ENCODE measurements around the gene PSMD6.

The PSMD6 gene

DNA sequence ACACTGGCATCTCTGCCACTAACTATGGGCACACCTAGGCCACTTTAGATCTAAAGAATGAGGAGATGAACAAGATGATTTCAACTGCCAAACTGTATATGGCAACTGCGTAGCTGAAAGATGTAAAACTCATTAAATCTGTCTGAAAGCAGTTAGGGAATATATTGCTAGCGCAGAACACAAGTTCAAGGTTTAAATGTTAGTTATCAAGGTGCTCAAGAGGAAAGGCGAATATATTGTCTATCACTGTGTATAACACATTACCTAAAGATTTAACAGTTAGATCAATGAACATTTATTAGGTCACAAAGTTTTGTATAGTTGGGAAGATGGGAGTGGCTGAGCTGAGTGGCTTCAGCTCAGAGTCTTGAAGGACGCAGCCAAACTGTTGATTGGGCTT is 33.9 kb upstream of the PSMD6 start:
- no peak overlapping the region for H3K4me3 ChIP-seq (replicated peaks; ENCODE audit: low read depth, low read length)
- no peak for DNase-seq (ENCODE audit: extremely low read depth, insufficient read length)
- no peaks in the 10 kb centered on the region; the same call in none of the 2 replicates for H3K27me3 ChIP-seq (replicated peaks; ENCODE audit: control insufficient read depth, insufficient read depth, low read length)
- H3K36me3 ChIP-seq (ENCODE audit: control insufficient read depth, insufficient read depth, low read length): no peaks in the 10 kb centered on the region
- TF ChIP-seq, protein P1, sequence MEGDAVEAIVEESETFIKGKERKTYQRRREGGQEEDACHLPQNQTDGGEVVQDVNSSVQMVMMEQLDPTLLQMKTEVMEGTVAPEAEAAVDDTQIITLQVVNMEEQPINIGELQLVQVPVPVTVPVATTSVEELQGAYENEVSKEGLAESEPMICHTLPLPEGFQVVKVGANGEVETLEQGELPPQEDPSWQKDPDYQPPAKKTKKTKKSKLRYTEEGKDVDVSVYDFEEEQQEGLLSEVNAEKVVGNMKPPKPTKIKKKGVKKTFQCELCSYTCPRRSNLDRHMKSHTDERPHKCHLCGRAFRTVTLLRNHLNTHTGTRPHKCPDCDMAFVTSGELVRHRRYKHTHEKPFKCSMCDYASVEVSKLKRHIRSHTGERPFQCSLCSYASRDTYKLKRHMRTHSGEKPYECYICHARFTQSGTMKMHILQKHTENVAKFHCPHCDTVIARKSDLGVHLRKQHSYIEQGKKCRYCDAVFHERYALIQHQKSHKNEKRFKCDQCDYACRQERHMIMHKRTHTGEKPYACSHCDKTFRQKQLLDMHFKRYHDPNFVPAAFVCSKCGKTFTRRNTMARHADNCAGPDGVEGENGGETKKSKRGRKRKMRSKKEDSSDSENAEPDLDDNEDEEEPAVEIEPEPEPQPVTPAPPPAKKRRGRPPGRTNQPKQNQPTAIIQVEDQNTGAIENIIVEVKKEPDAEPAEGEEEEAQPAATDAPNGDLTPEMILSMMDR (IDR thresholded peaks at IDR 0.05; ENCODE audit: insufficient read depth, low read length, poor library complexity, severe bottlenecking): no peak

DNA sequence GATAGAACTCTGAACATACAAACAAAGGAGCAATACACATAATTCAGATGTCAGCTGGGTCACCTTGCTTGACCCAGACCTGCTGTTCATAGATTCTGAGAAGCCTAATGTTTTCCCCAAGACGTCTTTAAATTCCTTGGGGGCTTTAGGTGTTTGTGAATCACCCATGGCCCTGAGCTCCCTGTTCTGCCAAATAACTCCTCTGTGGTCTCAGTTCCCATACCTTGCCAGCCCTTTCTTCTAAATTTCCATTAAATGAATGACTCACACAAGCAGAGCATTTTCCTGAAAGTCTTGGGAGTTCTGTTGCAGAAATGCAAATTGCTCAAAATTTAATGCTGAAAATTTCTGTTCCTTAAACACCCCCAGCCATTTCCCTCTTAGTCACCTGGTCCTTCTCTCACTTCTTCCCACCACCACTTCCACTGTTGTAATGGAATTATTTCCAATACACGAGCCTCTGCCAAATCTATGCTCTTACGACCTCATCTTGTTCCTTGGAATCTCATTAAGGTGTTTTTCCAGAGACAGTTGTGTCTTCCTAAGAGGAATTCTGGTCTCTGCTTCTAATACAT is 33.4 kb upstream of the PSMD6 start:
- TF ChIP-seq, protein P1 (IDR thresholded peaks at IDR 0.05; ENCODE audit: insufficient read depth, low read length, poor library complexity, severe bottlenecking): no peak
- Histone ChIP-seq H3K27me3 (replicated peaks; ENCODE audit: control insufficient read depth, insufficient read depth, low read length) (no peaks in the 10 kb centered on the region; the same call in none of the 2 replicates), H3K36me3 (ENCODE audit: control insufficient read depth, insufficient read depth, low read length) (no peaks in the 10 kb centered on the region), H3K4me3 (replicated peaks; ENCODE audit: low read depth, low read length) (no peak overlapping the region)
- no peak for DNase-seq (ENCODE audit: extremely low read depth, insufficient read length)

- H3K36me3 ChIP-seq (ENCODE audit: control insufficient read depth, insufficient read depth, low read length): no peaks in the 10 kb centered on the region
- TF ChIP-seq, protein P1 (IDR thresholded peaks at IDR 0.05; ENCODE audit: insufficient read depth, low read length, poor library complexity, severe bottlenecking): no peak
- no peaks in the 10 kb centered on the region; the same call in 1 of the 2 replicates for H3K27me3 ChIP-seq (replicated peaks; ENCODE audit: control insufficient read depth, insufficient read depth, low read length)
- H3K4me3 ChIP-seq (replicated peaks; ENCODE audit: low read depth, low read length): no peak overlapping the region
- DNase-seq (ENCODE audit: extremely low read depth, insufficient read length): no peak
Measured at GRCh38 chr3:64055076-64055475, 31.8 kb upstream of the PSMD6 start.

- Histone ChIP-seq H3K27me3 (replicated peaks; ENCODE audit: control insufficient read depth, insufficient read depth, low read length) (no peaks in the 10 kb centered on the region; the same call in 1 of the 2 replicates), H3K36me3 (ENCODE audit: control insufficient read depth, insufficient read depth, low read length) (no peaks in the 10 kb centered on the region), H3K4me3 (replicated peaks; ENCODE audit: low read depth, low read length) (no peak overlapping the region)
- DNase-seq (ENCODE audit: extremely low read depth, insufficient read length): no peak
- TF ChIP-seq, protein P1 (IDR thresholded peaks at IDR 0.05; ENCODE audit: insufficient read depth, low read length, poor library complexity, severe bottlenecking): no peak
Measured at GRCh38 chr3:64054488-64054887, 31.2 kb upstream of the PSMD6 start.

- Histone ChIP-seq H3K36me3 (ENCODE audit: control insufficient read depth, insufficient read depth, low read length) (no peaks in the 10 kb centered on the region), H3K27me3 (replicated peaks; ENCODE audit: control insufficient read depth, insufficient read depth, low read length) (no peaks in the 10 kb centered on the region; the same call in 1 of the 2 replicates), H3K4me3 (replicated peaks; ENCODE audit: low read depth, low read length) (no peak overlapping the region)
- TF ChIP-seq, protein P1 (IDR thresholded peaks at IDR 0.05; ENCODE audit: insufficient read depth, low read length, poor library complexity, severe bottlenecking): no peak
- DNase-seq (ENCODE audit: extremely low read depth, insufficient read length): no peak
Measured at GRCh38 chr3:64053581-64053980, 30.3 kb upstream of the PSMD6 start.

GRCh38 chr3:64053117-64053516 is 29.8 kb upstream of the PSMD6 start:
- DNase-seq (ENCODE audit: extremely low read depth, insufficient read length): no peak
- Histone ChIP-seq H3K27me3 (replicated peaks; ENCODE audit: control insufficient read depth, insufficient read depth, low read length) (no peaks in the 10 kb centered on the region; the same call in 1 of the 2 replicates), H3K4me3 (replicated peaks; ENCODE audit: low read depth, low read length) (no peak overlapping the region), H3K36me3 (ENCODE audit: control insufficient read depth, insufficient read depth, low read length) (no peaks in the 10 kb centered on the region)
- TF ChIP-seq, protein P1 (IDR thresholded peaks at IDR 0.05; ENCODE audit: insufficient read depth, low read length, poor library complexity, severe bottlenecking): no peak
